K562 (cell line): ENCODE data around the gene ZBTB9.

ENCODE experiments used
- CBFA2T2 ChIP-seq: fragments of 450-650 bp; conservative IDR thresholded peaks from 2 replicates; pipeline ENCODE4 v1.6.1; 2017; ENCODE audit warnings: mild to moderate bottlenecking
- NCOA1 ChIP-seq: fragments of 450-650 bp; IDR thresholded peaks from 2 replicates; pipeline ENCODE4 v1.6.1; 2016; ENCODE audit warnings: low read depth

- TF ChIP-seq CBFA2T2 = no peak
- no peak for TF ChIP-seq NCOA1
Observed at GRCh38 chr6:33459226-33459625, 4.8 kb downstream of the ZBTB9 start.
